ENCODE data around the gene ITPK1. TPM values are rescaled to one million over a fixed set of nuclear protein-coding genes. Genes with fewer than 3 reads are reported as not detected.

Gene ITPK1
- total and polyA plus RNA-seq, 2 donors (not counting 3 experiments of a cell fraction or from before 2014, with no cell fraction given), result 39.6 to 51.8 TPM

GRCh38 chr14:93030761-93031160 is 85.0 kb downstream of the ITPK1 start:
- BruUV-seq (replicated peaks), result no TSS peak
- TF ChIP-seq EZH2 (IDR thresholded peaks at IDR 0.05; ENCODE audit: borderline replicate concordance, low read depth, low read length, severe bottlenecking) (no peak), JUN (IDR thresholded peaks at IDR 0.05; ENCODE audit: borderline replicate concordance, insufficient read depth, insufficient read length, low read depth) (no peak), MYC (IDR thresholded peaks at IDR 0.05; ENCODE audit: low read depth, low read length) (no peak), GATA2 (IDR thresholded peaks at IDR 0.05; ENCODE audit: insufficient read depth, insufficient read length, low read depth, low read length) (no peak), MAX (IDR thresholded peaks at IDR 0.05; ENCODE audit: insufficient read depth, insufficient read length) (no peak), POLR2AphosphoS5 (IDR thresholded peaks at IDR 0.05; ENCODE audit: insufficient read depth, low read depth, low read length) (no peak), FOS (IDR thresholded peaks at IDR 0.05; ENCODE audit: borderline replicate concordance, insufficient read depth, low read length) (no peak), POLR2A (IDR thresholded peaks at IDR 0.05; ENCODE audit: low read depth, low read length) (no peak), CTCF (IDR thresholded peaks at IDR 0.05; ENCODE audit: extremely low read depth in 1 of 2, insufficient read depth in 1 of 2, low read depth in 1 of 2, low read length in 2 of 2) (no peak)
- CTCF ChIA-PET, result interaction anchor here (5.4 kb wide), 1 partner anchor 83 kb away, joined by 27 read pairs; no protein-coding TSS in a partner anchor
- Histone ChIP-seq H3K9me1 (replicated peaks; ENCODE audit: control insufficient read depth, extremely low read depth, insufficient read depth, low read length) (no peaks in the 10 kb centered on the region), H3K4me2 (ENCODE audit: insufficient read depth, low read length) (no peak overlapping the region), H3K4me3 (replicated peaks in 1 of 3; ENCODE audit: insufficient read depth in 1 of 3, low read depth in 1 of 3, low read length in 3 of 3) (no peak overlapping the region), H3K27me3 (ENCODE audit: control insufficient read depth in 2 of 2, insufficient read depth in 2 of 2, low read length in 2 of 2) (no peaks in the 10 kb centered on the region), H3K36me3 (ENCODE audit: control insufficient read depth in 2 of 2, extremely low read depth in 1 of 2, insufficient read depth in 2 of 2, low read length in 2 of 2) (no peaks in the 10 kb centered on the region), H4K20me1 (replicated peaks; ENCODE audit: control insufficient read depth, extremely low read depth, insufficient read depth, low read length) (no peaks in the 10 kb centered on the region), H3K4me1 (ENCODE audit: control insufficient read depth, extremely low read depth, insufficient read depth, low read length) (no peaks in the 10 kb centered on the region), H3K9me3 (replicated peaks; ENCODE audit: control insufficient read depth, insufficient read depth, low read length) (no peaks in the 10 kb centered on the region), H2AFZ (ENCODE audit: low read depth, low read length) (no peak overlapping the region), H3K79me2 (ENCODE audit: control insufficient read depth, insufficient read depth, low read length) (no peaks in the 10 kb centered on the region), H3K9ac (replicated peaks; ENCODE audit: extremely low read depth, insufficient read depth, low read length) (no peak overlapping the region), H3K27ac (ENCODE audit: insufficient read depth, low read depth, low read length) (no peak overlapping the region)
- POLR2A ChIA-PET, result no interaction called here
- intact Hi-C loops (cut with micrococcal nuclease) (no loop called here), dilution Hi-C loops (cut with MboI; ENCODE audit: extremely low pct_ligation_motif_present, low sequenced_read_pairs) (no loop called here)
- no peak for FAIRE-seq
- no peak for DNase-seq (ENCODE audit: low read depth, low spot score)
